HG02759 (cell line): ENCODE data around the gene LETMD1.

Experiments
- ATAC-seq: cut with Tn5 transposase; IDR thresholded peaks from one replicate; pipeline ENCODE4 v1.9.1; 2021; ENCODE audit warnings: mild to moderate bottlenecking, moderate library complexity; ENCODE audit not compliant: unreplicated experiment

The LETMD1 gene

DNA sequence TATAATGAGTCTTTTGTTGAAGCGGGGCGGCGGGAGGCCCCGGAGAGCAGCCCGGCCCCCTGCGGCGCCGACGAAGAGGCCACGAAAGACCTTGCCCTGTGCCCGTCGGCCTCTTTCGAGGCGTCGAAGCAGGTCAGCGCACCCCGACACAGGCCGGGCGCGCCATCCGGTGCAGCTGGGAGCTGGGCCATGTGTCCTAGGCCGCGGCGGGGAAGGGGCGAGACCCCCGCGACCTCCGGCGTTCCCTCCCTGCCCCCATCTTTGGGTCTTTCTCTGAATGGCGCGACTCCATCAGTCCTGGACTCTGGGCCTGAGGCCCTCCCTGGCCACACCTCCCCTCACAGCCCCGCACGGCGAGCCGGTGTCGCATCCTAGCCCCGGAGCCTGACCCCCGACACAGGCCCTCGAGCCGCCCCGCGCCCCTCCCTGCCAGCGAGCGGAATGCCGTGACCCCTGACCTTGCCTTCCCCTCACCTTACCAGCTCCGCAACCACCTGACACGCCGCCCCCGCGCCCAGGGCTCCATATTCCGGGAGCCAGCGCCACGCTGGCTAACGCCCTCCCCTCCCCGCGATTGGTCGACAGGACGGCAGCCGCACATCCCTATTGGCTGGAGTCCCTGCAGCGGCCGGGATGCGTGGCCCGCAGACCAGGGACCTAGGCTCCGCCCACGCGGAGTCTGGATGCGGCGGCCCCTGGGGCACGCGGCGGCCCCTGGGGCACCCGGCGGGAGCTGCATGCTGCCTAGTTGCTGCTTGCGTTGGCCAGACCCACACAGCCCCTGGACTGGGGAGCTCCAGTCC lies 22.1 kb upstream of the LETMD1 start, which contains the start of gene SLC11A2:
Gene SLC11A2, minus strand, starts transcription at position 549 of the 803 bp plus-strand sequence. CDS start 15,656 bp downstream, outside the sequence.
- peak; percentile 92 for ATAC-seq

DNA sequence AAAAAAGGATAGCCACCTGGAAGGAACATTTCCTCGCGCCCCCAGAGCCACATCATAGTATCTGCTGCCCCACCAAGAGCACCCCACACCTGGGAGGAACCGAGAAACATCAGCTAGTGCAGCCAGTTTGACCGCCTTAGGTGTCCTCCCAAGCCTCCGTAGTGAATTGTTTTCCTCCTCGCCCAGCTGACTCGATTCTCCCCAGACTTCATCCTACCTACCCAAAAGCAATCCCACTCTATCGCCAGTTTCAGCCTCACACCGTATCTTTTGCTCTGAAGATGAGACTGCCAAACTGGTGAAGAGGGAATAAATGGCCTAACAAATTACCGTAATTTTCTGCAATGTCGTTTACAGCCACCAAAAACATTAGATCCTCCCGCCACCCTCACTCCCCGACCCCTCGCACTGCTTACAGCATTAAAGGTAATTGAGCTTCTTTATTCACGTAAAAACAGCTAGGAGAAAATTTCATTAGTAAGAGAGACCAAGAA lies 20.7 kb upstream of the LETMD1 start:
- no peak for ATAC-seq

DNA sequence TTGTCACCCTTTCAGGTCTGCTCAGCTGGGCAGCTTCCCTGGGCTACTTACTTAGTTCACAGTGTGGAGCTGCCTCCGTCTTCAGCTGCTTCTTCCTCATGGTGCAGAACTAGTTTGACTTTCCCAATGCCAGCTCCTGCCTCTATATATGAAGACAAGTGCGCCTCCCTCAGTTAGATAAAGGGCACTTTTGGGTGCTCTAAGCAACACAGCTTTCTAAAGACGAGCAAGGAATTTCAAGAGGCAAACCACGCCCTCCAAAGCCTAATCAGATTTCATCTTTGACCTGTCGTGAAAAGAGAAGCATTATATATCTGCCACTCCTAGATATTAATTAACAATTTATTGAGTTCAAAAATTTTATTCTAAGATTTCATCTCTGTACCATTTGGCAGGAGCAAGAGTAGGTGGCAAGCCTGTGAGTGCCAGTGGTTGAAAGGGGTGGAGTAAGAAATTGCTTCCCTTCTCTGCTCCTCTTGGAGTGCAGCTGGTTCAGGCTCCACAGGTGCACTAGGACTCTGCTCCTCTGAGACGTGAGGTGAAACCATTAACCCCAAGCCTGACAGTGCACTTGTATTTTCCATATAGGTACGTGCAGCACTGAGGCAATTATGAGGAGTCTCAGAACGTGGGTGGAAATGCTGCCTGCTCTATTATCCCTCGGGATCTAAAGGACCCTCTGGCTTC lies 19.9 kb upstream of the LETMD1 start:
- ATAC-seq = no peak

DNA sequence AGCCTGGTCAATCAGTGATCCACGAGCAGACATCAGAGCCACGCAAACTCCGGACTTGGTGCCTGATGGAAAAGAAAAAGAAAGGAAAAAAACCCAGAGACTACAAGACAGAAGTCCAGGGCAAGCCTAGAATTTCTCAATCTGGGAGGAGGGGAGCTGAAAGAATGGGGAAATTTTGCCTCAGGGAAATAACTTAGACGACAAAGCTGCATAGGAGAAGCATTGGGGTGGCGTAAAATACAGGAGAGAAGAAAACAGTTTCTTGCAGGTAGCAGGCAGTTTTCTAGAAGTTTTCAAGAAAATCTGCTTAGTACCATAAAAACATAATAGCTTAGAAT lies 19.3 kb upstream of the LETMD1 start:
- no peak for ATAC-seq

DNA sequence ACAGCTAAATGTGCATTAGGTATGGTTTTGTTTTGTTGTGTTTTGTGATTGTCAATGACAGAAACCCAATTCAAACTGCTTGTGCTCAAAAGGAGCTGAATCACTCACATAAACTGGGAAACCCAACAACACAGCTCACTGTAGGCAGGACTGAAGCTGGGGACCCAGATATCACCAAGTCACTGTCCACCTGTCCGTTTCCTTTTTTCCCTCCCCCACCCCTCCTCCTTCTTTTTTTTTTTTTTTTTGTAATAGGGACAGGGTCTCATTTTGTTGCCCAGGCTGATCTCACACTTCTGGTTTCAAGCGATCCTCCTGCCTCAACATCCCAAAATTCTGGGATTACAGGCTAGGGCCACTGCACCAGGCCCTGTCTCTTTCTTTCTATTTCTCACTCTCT lies 15.1 kb upstream of the LETMD1 start:
- no peak for ATAC-seq

DNA sequence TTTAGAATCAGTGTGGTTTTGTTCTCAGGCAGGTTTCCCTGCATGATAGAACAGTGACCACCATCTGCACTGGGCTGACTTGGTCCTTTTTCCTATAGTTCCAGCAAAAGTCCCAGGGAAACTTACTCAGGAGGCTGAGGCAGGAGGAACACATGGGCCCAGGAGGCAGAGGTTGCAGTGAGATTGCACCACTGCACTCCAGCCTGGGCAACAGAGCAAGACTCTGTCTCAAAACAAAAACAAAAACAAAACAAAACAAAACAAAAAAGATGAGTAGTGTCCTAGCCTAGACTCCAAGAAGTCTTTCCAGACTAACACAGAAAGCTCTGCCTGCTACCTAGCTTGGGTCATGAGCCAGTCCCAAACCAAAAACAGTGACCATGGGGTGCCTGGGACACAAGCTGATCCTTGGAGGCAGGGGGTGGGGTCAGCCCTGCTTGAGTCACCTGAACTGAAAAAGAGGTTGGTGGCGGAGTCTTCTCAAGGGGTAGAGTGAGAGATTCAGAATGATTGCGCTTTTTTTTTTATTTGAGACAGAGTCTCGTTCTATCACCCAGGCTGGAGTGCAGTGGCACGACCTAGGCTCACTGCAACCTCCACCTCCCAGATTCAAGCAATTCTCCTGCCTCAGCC lies 14.6 kb upstream of the LETMD1 start:
- ATAC-seq = no peak

DNA sequence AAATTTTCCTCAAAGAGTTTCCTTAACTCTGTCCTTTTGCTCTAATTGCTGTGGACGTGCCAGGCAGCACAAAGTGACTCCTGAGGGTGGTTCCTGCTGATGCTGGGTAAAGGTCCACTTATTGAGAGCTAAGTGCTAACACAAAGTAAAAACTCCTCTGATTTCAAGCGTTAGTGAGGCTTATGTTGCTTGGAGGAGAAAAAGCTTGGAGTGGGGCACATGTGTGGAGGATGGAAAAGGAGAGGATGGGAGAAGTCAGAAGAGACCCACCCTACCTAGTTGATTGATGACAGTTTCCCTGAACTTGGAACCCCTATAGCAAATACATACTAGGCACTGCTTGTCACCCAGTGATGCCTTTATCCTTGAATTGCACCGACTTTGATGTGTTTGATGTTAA lies 11.8 kb upstream of the LETMD1 start:
- ATAC-seq = no peak

DNA sequence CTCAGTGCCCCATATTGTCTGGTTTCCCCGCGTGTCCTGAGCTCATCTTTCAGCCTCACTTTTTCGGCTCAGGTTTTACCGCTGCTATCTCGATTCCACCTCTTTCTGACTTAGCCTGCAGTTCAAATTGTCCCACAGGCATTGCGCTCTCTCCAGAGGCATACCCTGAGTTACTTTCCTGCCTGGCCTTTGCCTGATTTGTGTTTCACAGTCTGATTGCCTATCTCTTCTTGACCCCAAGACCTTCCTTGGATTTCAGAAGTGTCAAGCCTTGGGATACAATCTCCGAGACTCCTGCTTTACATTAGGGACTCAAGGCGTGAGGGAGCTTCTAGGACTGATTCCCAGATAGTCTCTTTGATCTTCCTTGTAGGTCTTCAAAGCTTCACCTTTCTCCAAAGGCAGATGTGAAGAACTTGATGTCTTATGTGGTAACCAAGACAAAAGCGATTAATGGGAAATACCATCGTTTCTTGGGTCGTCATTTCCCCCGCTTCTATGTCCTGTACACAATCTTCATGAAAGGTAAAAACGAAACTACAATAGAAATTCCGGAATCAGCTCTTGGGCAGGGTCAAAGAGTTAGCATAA lies 629 bp downstream of the LETMD1 start:
- ATAC-seq = no peak

DNA sequence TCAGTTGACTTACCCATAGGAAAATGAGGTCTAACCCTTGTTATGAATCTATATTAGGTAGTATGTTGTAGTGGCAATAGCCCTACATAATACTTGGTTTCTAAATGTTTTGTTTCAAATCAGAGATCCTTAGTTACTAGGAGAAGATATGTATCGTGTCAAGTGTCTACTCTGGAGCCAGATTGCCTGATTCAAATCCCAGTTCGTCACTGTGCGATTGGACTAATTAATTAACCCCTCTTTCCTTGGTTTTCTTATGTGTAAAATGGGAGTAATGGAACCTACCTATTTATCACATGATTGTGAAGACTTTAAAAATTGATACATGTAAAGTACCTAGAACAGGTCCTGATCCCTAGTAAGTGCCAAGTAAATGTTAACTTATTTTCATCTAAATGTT lies 1.4 kb downstream of the LETMD1 start:
- ATAC-seq = no peak

DNA sequence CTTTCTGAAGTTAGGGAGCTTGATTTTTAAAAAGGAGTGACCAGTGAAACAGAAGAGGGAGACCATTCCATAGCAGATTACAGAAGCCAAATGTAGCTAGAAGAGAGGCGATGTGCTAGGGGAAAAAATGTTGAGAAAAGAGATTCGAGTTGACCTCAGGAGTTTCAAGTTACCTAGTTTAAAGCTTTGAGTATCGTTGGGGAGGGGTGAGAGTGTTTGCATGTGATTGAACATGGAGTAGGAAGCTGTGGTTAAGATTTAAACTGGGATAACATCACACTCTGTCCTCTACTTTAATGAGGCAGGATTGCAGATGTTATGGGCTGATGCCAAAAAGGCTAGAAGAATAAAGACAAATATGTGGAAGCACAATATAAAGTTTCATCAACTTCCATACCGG lies 3.7 kb downstream of the LETMD1 start:
- no peak for ATAC-seq

DNA sequence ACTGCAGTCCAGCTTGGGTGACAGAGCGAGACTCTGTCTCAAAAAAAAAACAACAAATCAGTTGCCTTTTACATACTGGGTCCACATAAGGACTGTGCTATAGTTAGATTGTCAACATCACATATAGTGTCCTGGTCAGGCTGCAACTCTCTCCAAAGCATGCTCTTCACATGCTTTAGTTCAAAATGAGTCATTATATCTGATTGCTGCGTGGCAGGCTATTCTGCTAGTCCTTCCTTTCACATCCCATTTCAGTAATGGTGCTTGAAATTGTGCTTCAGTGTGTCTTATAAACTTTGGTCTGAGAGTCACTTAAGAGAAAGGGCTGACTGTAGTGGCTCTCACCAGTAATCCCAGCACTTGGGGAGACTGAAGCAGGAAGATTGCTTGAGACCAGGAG lies 6.9 kb downstream of the LETMD1 start:
- ATAC-seq = no peak

DNA sequence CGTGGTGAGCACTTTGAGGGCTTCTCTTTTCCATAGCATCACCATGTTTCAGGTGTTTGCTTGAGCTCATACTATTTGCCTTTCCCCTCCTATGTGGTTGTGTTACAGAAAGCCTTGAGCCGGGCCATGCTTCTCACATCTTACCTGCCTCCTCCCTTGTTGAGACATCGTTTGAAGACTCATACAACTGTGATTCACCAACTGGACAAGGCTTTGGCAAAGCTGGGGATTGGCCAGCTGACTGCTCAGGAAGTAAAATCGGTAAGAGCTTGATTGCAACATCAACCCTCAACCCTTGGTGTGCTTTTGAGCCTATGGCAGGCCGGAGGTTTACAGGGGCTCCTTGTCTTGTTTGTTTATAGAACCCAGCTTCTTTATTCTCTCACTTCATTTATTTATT lies 8.1 kb downstream of the LETMD1 start:
- no peak for ATAC-seq

DNA sequence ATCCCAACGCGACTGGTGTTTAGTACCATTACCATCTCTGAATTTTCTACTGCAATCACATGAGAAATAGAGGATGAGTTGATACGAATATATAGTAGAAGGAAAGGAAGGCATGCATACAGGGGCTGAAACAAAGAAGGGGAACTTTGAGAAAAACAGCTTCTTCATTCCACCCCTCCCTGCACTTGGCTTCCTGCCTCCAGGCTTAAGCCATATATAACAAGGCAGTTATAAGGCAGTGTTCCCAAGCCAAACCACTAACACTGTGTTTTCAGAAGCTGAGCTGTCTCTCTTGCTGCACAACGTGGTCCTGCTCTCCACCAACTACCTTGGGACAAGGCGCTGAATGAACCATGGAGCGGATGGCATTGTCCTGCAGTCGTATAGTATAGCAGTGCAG lies 11.0 kb downstream of the LETMD1 start:
- no peak for ATAC-seq

DNA sequence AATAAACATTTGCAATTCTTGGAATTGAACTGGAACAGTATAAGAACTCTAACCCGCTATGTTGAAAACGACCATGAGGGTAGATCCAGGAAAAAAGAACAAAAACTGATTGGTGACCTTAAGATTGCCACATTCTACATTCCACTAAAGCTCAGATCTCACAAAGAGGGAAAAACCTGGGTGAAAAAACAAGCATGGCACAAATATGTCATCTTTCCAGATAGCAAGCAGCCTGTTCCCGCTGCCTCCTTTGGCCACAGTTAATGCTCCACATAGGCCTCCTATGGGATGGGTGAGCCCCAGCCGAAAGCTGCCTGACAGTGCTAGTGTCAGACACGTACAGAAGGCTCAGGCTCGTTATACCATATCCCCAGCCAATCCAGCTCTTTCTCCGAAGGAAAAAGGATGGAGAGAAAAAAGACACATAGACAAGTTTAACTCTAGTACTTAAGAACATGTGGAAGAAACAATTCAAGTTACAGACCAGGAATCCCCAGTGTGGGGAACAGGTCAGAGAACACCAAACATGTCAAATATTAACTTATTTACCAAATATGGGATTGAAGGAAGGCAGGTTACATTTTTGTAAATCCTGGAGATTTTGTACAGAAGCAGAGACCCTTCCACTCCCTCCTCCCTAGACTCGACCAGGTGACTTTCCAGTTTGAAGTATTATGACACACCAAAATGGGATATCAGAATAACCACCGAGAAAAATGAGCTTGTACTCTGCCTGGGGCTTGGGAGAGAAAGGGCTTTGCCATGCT lies 14.7 kb downstream of the LETMD1 start:
- ATAC-seq = no peak

DNA sequence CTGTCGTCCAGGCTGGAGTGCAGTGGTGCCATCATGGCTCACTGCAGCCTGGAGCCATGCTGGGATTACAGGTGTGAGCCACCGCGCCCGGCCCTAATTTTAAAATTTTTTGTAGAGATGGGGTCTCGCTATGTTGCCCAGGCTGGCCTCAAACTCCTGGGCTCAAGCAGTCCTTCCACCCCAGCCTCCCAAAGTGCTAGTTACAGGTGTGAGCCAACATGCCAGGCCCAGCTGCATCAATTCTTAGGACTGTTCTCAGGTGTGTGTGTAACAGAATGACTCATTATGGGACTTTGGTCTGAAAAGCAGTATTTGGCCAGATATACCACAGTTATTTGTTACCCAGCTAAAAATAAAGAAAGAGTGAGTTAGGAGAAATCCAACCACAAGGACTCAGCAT lies 17.4 kb downstream of the LETMD1 start:
- ATAC-seq = no peak

DNA sequence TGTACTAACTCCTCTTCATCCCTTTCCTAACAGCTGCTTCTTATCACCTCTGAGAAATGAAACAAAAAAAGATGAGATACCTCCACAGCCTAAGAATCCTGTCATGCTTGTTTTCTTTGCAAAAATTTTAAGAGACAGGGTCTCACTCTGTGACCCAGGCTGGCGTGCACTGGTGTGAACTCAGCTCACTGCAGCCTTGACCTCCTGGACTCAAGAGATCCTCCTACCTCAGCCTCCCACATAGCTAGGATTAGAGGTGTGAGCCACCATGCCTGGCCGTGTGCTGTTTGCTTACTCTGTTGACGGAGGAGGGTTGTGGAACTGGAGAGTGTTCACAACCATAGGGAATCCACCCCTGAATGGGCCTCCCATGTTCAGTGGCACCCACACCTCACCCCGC lies 19.1 kb downstream of the LETMD1 start:
- ATAC-seq = no peak

DNA sequence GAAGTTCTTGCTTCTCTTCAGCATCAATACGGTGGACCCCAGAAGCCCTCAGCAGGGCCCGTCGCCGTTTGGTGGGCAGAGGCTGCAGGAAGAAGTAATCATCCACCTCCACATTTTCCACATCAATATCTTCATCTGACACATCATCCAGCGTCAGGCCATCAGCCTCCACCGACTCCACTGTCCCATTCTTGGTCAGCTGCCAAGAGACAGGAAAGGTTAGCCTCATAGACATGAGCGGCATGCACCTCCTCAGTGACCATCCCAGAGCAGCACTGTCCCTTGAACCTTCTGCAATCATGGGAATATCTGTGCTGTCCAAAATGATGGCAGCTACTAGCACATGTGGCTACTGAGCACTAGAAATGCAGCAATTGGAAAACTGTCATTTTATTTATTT lies 19.6 kb downstream of the LETMD1 start:
- no peak for ATAC-seq

DNA sequence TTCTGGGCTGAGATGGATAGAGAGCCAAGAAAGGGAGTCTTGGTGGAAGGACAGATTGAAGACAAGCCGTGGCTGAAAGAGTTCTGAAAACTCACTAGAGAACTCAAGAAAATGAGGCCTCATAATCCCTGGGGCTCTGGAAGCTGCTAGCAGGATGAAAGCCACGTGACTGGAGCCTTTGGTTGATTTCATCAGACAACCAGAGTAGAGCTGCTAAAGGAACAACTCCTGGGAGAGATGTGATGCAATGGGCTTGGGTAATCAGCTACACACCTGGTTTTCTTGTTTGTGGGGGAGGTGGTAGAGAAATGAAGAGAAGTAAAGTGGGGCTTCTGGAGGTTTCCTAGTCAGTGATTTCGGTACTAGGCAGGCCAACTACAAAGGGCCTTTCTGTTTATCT lies 21.9 kb downstream of the LETMD1 start:
- ATAC-seq = no peak

DNA sequence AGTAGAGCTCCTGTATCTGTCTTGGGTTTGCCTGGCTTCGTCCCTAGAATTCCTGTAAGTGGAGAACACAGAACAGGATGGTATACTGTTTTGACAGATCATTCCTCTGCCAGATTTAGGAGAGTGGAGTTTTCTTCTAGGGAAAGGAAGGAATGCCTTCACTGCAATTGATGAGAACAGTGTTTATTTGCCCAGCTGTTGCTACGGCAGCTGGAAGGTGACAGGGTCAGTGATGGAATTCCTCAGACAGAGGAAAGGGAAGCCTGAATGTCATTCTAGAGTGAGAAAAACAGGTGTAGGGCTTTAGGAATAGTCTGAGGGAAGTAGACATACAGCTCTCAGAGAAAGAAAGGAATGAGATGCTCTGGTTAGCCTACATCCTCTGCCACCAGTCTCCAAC lies 23.5 kb downstream of the LETMD1 start:
- no peak for ATAC-seq

DNA sequence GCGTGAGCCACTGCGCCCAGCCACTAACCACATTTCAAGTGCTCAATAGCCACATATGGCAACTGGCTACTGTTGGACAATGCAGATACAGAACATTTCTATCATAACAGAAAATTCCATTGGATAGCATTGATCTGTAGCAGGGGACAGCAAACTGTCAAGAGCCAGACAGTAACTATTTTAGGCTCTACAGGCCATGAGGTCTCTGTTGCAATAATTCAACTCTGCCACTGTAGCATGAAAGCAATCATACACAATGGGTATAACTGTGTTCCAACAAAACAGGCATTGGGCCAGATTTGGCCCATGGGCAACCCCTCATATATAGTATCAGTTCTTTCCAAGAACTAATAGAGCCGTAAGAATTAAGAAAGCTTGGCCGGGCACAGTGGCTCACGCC lies 27.3 kb downstream of the LETMD1 start:
- no peak for ATAC-seq
